GM12878 (cell line): ENCODE measurements around the gene PHF3. TPM values are rescaled to one million over a fixed set of nuclear protein-coding genes. Genes with fewer than 3 reads are reported as not detected.

Experiments
- ATAC-seq: fragments of 200-7000 bp; cut with Tn5 transposase; 3 replicates; pipeline ENCODE4 v1.9.1; 2020; ENCODE audit warnings: mild to moderate bottlenecking, moderate library complexity
- BruUV-seq: library from RNA; stranded (reverse); fragments of 400-500 nt; replicated peaks from 2 replicates; lab custom pipeline; 2021; lab: Mats Ljungman, UMichigan
- CTCF ChIA-PET: fragments of 300-600 bp; sonication (Branson Sonifier 250); formaldehyde crosslinking; extraction: SDS; loops from one replicate; lab custom pipeline; 2021; ENCODE audit warnings: inconsistent platforms; lab: Yijun Ruan, JAX
- POLR2A ChIA-PET: fragments of 350-600 bp; formaldehyde crosslinking; extraction: SDS; loops from one replicate; lab custom pipeline; 2021; ENCODE audit warnings: inconsistent platforms; lab: Charles Lee
- RAD21 ChIA-PET: fragments of 300-600 bp; sonication (Branson Sonifier 250); formaldehyde crosslinking; loops from one replicate; lab custom pipeline; 2023; ENCODE audit warnings: antibody characterized with exemption; ENCODE audit not compliant: unreplicated experiment; lab: Charles Lee
- SMC1A ChIA-PET: fragments of 300-600 bp; sonication (Branson Sonifier 250); formaldehyde crosslinking; loops from one replicate; lab custom pipeline; 2023; ENCODE audit not compliant: unreplicated experiment, uncharacterized antibody; lab: Charles Lee
- DNase-seq: peaks from one replicate; pipeline ENCODE4 v3.0.0-alpha.2; 2011; ENCODE audit warnings: low read depth, low spot score
- FAIRE-seq: peaks from 3 replicates; lab custom pipeline; 2011; peaks lifted over from hg19 to GRCh38; lab: Jason Lieb, UNC
- H2AFZ ChIP-seq: 2 replicates; pipeline ENCODE4 v1.6.0; 2011; ENCODE audit warnings: low read depth, low read length, control low read depth; ENCODE audit not compliant: control insufficient read depth
- H3K27ac ChIP-seq: 2 replicates; pipeline ENCODE4 v1.5.1; 2011; ENCODE audit warnings: control low read depth; ENCODE audit not compliant: control insufficient read depth, insufficient read depth
- H3K27me3 ChIP-seq, 2 experiments: replicated peaks in 1 of 2; 2 replicates each; pipeline versions ENCODE4 v1.6.0 to v1.6.1; 2011; ENCODE audit warnings: low read length in 1 of 2; ENCODE audit not compliant: control insufficient read depth in 2 of 2, insufficient read depth in 2 of 2
- H3K36me3 ChIP-seq, 2 experiments: 2 replicates each; pipeline ENCODE4 v1.5.1; 2011; ENCODE audit warnings: low read length in 1 of 2; ENCODE audit not compliant: control insufficient read depth in 2 of 2, insufficient read depth in 2 of 2
- H3K4me1 ChIP-seq: 2 replicates; pipeline ENCODE4 v1.6.1; 2011; ENCODE audit warnings: mild to moderate bottlenecking, low read length, moderate library complexity, mixed read lengths; ENCODE audit not compliant: control insufficient read depth, insufficient read depth
- H3K4me2 ChIP-seq: 2 replicates; pipeline ENCODE4 v1.6.0; 2011; ENCODE audit warnings: control low read depth; ENCODE audit not compliant: control insufficient read depth, insufficient read depth
- H3K4me3 ChIP-seq: fragments of 200-600 bp; sonication (generic); 2 replicates; pipeline ENCODE4 v1.5.1; 2016
- H3K79me2 ChIP-seq: 2 replicates; pipeline ENCODE4 v1.6.0; 2011; ENCODE audit warnings: low read length; ENCODE audit not compliant: control insufficient read depth, insufficient read depth
- H3K9ac ChIP-seq: 2 replicates; pipeline ENCODE4 v1.8.0; 2011; ENCODE audit warnings: low read length, control low read depth, mixed read lengths; ENCODE audit not compliant: control insufficient read depth, insufficient read depth
- H3K9me3 ChIP-seq: replicated peaks from 3 replicates; pipeline ENCODE4 v1.5.1; 2011; ENCODE audit warnings: mild to moderate bottlenecking, low read length; ENCODE audit not compliant: control insufficient read depth, insufficient read depth
- H4K20me1 ChIP-seq: 2 replicates; pipeline ENCODE4 v1.6.0; 2011; ENCODE audit not compliant: control insufficient read depth, insufficient read depth
- BRCA1 ChIP-seq: IDR thresholded peaks from 2 replicates; pipeline ENCODE4 v1.6.1; 2011; ENCODE audit warnings: low read depth, low read length, improper control_type of control experiment
- CBX3 ChIP-seq: fragments of 200-600 bp; sonication (generic); IDR thresholded peaks from 2 replicates; pipeline ENCODE4 v1.6.1; 2016; ENCODE audit warnings: low read depth, borderline replicate concordance
- EP300 ChIP-seq, 2 experiments: fragments of 150-350 bp in 1 of 2; IDR thresholded peaks; 2 replicates each; pipeline ENCODE4 v1.6.1; 2011 to 2012; ENCODE audit warnings: low read depth in 2 of 2, low read length in 2 of 2, borderline replicate concordance in 1 of 2, improper control_type of control experiment in 1 of 2, inconsistent platforms in 1 of 2; ENCODE audit not compliant: control insufficient read depth in 1 of 2
- FOS ChIP-seq: IDR thresholded peaks from 3 replicates; pipeline ENCODE4 v1.6.1; 2011; ENCODE audit warnings: borderline replicate concordance; ENCODE audit not compliant: insufficient read length; ENCODE audit errors: extremely low read depth
- KDM1A ChIP-seq: fragments of 200-600 bp; sonication (generic); IDR thresholded peaks from 2 replicates; pipeline ENCODE4 v1.6.1; 2016; ENCODE audit warnings: borderline replicate concordance
- MAX ChIP-seq: IDR thresholded peaks from 2 replicates; pipeline ENCODE4 v1.6.1; 2012; ENCODE audit warnings: low read depth, low read length, improper control_type of control experiment
- MXI1 ChIP-seq: fragments of 150-350 bp; IDR thresholded peaks from 2 replicates; pipeline ENCODE4 v1.6.1; 2011; ENCODE audit warnings: low read depth, mild to moderate bottlenecking, inconsistent platforms, low read length, improper control_type of control experiment
- NBN ChIP-seq: fragments of 450-650 bp; IDR thresholded peaks from 2 replicates; pipeline ENCODE4 v1.6.1; 2016
- NFYA ChIP-seq: IDR thresholded peaks from 2 replicates; pipeline ENCODE4 v1.6.1; 2011; ENCODE audit warnings: low read depth, mild to moderate bottlenecking, low read length, improper control_type of control experiment, borderline replicate concordance
- NR2C1 ChIP-seq: fragments of 450-650 bp; IDR thresholded peaks from 2 replicates; pipeline ENCODE4 v1.6.1; 2017; ENCODE audit warnings: antibody characterized with exemption, mild to moderate bottlenecking, moderate library complexity
- PAX5 ChIP-seq: IDR thresholded peaks from 2 replicates; pipeline ENCODE4 v1.6.1; 2011; ENCODE audit warnings: low read depth, low read length, borderline replicate concordance
- POU2F2 ChIP-seq: IDR thresholded peaks from 3 replicates; pipeline ENCODE4 v1.6.1; 2011; ENCODE audit warnings: low read depth, mild to moderate bottlenecking, low read length, borderline replicate concordance
- SIX5 ChIP-seq: IDR thresholded peaks from 2 replicates; pipeline ENCODE4 v1.6.1; 2011; ENCODE audit warnings: mild to moderate bottlenecking, low read depth, low read length, moderate library complexity; ENCODE audit not compliant: severe bottlenecking
- TCF12 ChIP-seq: IDR thresholded peaks from 2 replicates; pipeline ENCODE4 v1.6.1; 2011; ENCODE audit warnings: low read depth, mild to moderate bottlenecking, low read length
- ZNF207 ChIP-seq: fragments of 450-650 bp; IDR thresholded peaks from 2 replicates; pipeline ENCODE4 v1.6.1; 2014; ENCODE audit warnings: antibody characterized with exemption, mild to moderate bottlenecking, borderline replicate concordance
- WGBS: methylation state at CpG from one replicate; pipeline ENCODE4 v1.1.6; 2016; ENCODE audit warnings: low lambda C conversion rate; ENCODE audit not compliant: insufficient replicate concordance, insufficient coverage; ENCODE audit errors: missing lambda C conversion rate; 5-methylcytosine and 5-hydroxymethylcytosine counted together
- in situ Hi-C: fragments of 300-500 bp; cut with MboI; formaldehyde crosslinking; loops from 9 replicates; pipeline ENCODE4 v1.14.3; 2018; ENCODE audit warnings: mixed read lengths
- intact Hi-C: fragments of 100-400 bp; cut with micrococcal nuclease; formaldehyde crosslinking; loops from one replicate; pipeline ENCODE4 v1.14.2; 2022; ENCODE audit not compliant: unreplicated experiment
- polyA plus RNA-seq, 11 experiments: library from polyadenylated mRNA; depleted of rRNA in 4 of 11; unstranded in 6 of 11; stranded (reverse) in 5 of 11; fragments of >200 nt; fragmentation: Nextera tagmentation in 4 of 11; fragmentation: Illumina TruSeq in 1 of 11; extraction: Ambion mirVana in 4 of 11; extraction: Trizol in 1 of 11; gene quantifications; 1 replicate in 1 of 11; 2 replicates in 10 of 11; pipeline versions ENCODE4 v1.2.1 to v1.2.3, GENCODE V29; 2011 to 2016; ENCODE audit warnings: inconsistent platforms in 2 of 11, missing spikeins in 2 of 11, low read depth in 1 of 11
- total RNA-seq, 4 experiments: library from RNA; depleted of rRNA in 3 of 4; stranded (reverse); fragments of >200 nt in 3 of 4; fragmentation: Illumina TruSeq in 1 of 4; extraction: Trizol in 1 of 4; gene quantifications; 2 replicates each; pipeline versions ENCODE4 v1.2.1 to v1.2.3, GENCODE V29; 2013 to 2021
- TF ChIP-seq, protein P1 (sequence below): fragments of 450-650 bp; formaldehyde crosslinking; IDR thresholded peaks from 2 replicates; pipeline ENCODE4 v1.4.0; 2020; ENCODE audit warnings: mild to moderate bottlenecking, moderate library complexity
- TF ChIP-seq, protein P2 (sequence below): fragments of 450-650 bp; IDR thresholded peaks from 2 replicates; pipeline ENCODE4 v1.6.1; 2018; ENCODE audit warnings: mild to moderate bottlenecking, low read depth, moderate library complexity; ENCODE audit not compliant: partially characterized antibody

The PHF3 gene
- total and polyA plus RNA-seq, 10 of the 15 experiments (the other 5 are each of a cell fraction or from before 2014, with no cell fraction given) = 8.3 to 61.5 (median 26.6) TPM

- peaks cover 3% of the 10 kb centered on the region; the same call in 1 of the 2 replicates for H4K20me1 ChIP-seq
- ChIA-PET CTCF (interaction anchor here (1.1 to 1.9 kb wide), 6 partner anchors 9 to 284 kb away, joined by 5 to 13 read pairs (median 6); no protein-coding TSS in a partner anchor), SMC1A (interaction anchor here (0.6 to 1.6 kb wide), 6 partner anchors 9 to 284 kb away, joined by 3 to 7 read pairs (median 3); no protein-coding TSS in a partner anchor), POLR2A (interaction anchor here (0.7 to 1.3 kb wide), 4 partner anchors 9 to 284 kb away, joined by 3 to 4 read pairs (median 4); no protein-coding TSS in a partner anchor), RAD21 (interaction anchor here (1.0 to 4.0 kb wide), 6 partner anchors 27 to 284 kb away, joined by 3 to 17 read pairs (median 6); no protein-coding TSS in a partner anchor)
- H3K4me2 ChIP-seq = peak overlapping the region; percentile 73
- peak overlapping the region; percentile 90 for H3K9ac ChIP-seq
- H3K27me3 ChIP-seq = no peaks in the 10 kb centered on the region
- H3K9me3 ChIP-seq = no peaks in the 10 kb centered on the region
- 0 out of 4 replicates have a peak, but pooled peaks cover 0 to 4% of the 10 kb centered on the region in 2 experiments for H3K36me3 ChIP-seq
- FAIRE-seq (no peak), ATAC-seq (peak; percentile 20), DNase-seq (no peak)
- WGBS = 2% methylated on average over 23 of the region's 23 CpGs
- peaks cover 59% of the 10 kb centered on the region for H3K79me2 ChIP-seq
- intact Hi-C loops (loop anchor here (2.0 to 5.0 kb wide), 3 partner anchors 14 to 284 kb away; no protein-coding TSS in a partner anchor), in situ Hi-C loops (no loop called here)
- H3K27ac ChIP-seq = peak overlapping the region; percentile 93
- peak overlapping the region; percentile 78 for H3K4me3 ChIP-seq
- peak overlapping the region; percentile 91 for H2AFZ ChIP-seq
- no peaks in the 10 kb centered on the region for H3K4me1 ChIP-seq
- TSS peak; percentile 78 for BruUV-seq
- TF ChIP-seq CBX3 = no peak
- no peak for TF ChIP-seq MAX
- TF ChIP-seq, protein P1, sequence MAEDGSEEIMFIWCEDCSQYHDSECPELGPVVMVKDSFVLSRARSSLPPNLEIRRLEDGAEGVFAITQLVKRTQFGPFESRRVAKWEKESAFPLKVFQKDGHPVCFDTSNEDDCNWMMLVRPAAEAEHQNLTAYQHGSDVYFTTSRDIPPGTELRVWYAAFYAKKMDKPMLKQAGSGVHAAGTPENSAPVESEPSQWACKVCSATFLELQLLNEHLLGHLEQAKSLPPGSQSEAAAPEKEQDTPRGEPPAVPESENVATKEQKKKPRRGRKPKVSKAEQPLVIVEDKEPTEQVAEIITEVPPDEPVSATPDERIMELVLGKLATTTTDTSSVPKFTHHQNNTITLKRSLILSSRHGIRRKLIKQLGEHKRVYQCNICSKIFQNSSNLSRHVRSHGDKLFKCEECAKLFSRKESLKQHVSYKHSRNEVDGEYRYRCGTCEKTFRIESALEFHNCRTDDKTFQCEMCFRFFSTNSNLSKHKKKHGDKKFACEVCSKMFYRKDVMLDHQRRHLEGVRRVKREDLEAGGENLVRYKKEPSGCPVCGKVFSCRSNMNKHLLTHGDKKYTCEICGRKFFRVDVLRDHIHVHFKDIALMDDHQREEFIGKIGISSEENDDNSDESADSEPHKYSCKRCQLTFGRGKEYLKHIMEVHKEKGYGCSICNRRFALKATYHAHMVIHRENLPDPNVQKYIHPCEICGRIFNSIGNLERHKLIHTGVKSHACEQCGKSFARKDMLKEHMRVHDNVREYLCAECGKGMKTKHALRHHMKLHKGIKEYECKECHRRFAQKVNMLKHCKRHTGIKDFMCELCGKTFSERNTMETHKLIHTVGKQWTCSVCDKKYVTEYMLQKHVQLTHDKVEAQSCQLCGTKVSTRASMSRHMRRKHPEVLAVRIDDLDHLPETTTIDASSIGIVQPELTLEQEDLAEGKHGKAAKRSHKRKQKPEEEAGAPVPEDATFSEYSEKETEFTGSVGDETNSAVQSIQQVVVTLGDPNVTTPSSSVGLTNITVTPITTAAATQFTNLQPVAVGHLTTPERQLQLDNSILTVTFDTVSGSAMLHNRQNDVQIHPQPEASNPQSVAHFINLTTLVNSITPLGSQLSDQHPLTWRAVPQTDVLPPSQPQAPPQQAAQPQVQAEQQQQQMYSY (CRISPR knock-in tag) = no peak
- no peak for TF ChIP-seq KDM1A
- no peak for TF ChIP-seq EP300 (IDR thresholded peaks at IDR 0.05; ENCODE audit: borderline replicate concordance in 1 of 2, control insufficient read depth in 1 of 2, low read depth in 2 of 2, low read length in 2 of 2)
- no peak for TF ChIP-seq SIX5
- TF ChIP-seq MXI1 = peak; percentile 30; the same call in 1 of the 2 replicates
- no peak for TF ChIP-seq PAX5
- TF ChIP-seq ZNF207 = no peak
- TF ChIP-seq NFYA = no peak
- TF ChIP-seq POU2F2 = no peak
- no peak for TF ChIP-seq NR2C1
- no peak for TF ChIP-seq BRCA1
- 0 out of 2 replicates have a peak, but pooled peaks have one; percentile 10 for TF ChIP-seq NBN
- TF ChIP-seq FOS = no peak
- TF ChIP-seq, protein P2, sequence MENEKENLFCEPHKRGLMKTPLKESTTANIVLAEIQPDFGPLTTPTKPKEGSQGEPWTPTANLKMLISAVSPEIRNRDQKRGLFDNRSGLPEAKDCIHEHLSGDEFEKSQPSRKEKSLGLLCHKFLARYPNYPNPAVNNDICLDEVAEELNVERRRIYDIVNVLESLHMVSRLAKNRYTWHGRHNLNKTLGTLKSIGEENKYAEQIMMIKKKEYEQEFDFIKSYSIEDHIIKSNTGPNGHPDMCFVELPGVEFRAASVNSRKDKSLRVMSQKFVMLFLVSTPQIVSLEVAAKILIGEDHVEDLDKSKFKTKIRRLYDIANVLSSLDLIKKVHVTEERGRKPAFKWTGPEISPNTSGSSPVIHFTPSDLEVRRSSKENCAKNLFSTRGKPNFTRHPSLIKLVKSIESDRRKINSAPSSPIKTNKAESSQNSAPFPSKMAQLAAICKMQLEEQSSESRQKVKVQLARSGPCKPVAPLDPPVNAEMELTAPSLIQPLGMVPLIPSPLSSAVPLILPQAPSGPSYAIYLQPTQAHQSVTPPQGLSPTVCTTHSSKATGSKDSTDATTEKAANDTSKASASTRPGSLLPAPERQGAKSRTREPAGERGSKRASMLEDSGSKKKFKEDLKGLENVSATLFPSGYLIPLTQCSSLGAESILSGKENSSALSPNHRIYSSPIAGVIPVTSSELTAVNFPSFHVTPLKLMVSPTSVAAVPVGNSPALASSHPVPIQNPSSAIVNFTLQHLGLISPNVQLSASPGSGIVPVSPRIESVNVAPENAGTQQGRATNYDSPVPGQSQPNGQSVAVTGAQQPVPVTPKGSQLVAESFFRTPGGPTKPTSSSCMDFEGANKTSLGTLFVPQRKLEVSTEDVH = no peak
- no peak for TF ChIP-seq TCF12
Observed at GRCh38 chr6:63636518-63637021, 968 bp downstream of the PHF3 start.
